DND-41 (cell line): Measurements from ENCODE around the gene RUVBL1.

Experiments
- ATAC-seq: fragments of 200-7000 bp; cut with Tn5 transposase; 3 replicates; pipeline ENCODE4 v1.9.1; 2021; ENCODE audit warnings: low read depth; ENCODE audit not compliant: insufficient read depth
- DNase-seq: peaks from one replicate; pipeline ENCODE4 v3.0.0-alpha.2; 2020
- H2AFZ ChIP-seq: 2 replicates; pipeline ENCODE4 v1.6.0; 2012; ENCODE audit warnings: low read depth, low read length
- H3K27ac ChIP-seq: 2 replicates; pipeline ENCODE4 v1.5.1; 2012; ENCODE audit warnings: low read length, inconsistent platforms
- H3K27me3 ChIP-seq: fragments of 200-600 bp; sonication (generic); 2 replicates; pipeline ENCODE4 v1.6.0; 2012; ENCODE audit warnings: low read length, mild to moderate bottlenecking, inconsistent platforms; ENCODE audit not compliant: insufficient read depth, poor library complexity
- H3K36me3 ChIP-seq: 2 replicates; pipeline ENCODE4 v1.5.1; 2012; ENCODE audit warnings: low read length, inconsistent platforms; ENCODE audit not compliant: insufficient read depth
- H3K4me1 ChIP-seq: 2 replicates; pipeline ENCODE4 v1.5.1; 2012; ENCODE audit warnings: mild to moderate bottlenecking, low read length; ENCODE audit not compliant: insufficient read depth
- H3K4me2 ChIP-seq: 2 replicates; pipeline ENCODE4 v1.6.0; 2012; ENCODE audit warnings: mild to moderate bottlenecking, moderate library complexity, low read length, inconsistent platforms; ENCODE audit not compliant: insufficient read depth
- H3K4me3 ChIP-seq, 2 experiments: fragments of 200-600 bp in 1 of 2; shearing (Covaris generic) in 1 of 2; 2 replicates each; pipeline ENCODE4 v1.5.1; 2012 to 2016; ENCODE audit warnings: inconsistent platforms in 2 of 2, low read length in 2 of 2, mild to moderate bottlenecking in 2 of 2, low read depth in 1 of 2, moderate library complexity in 1 of 2
- H3K79me2 ChIP-seq: 2 replicates; pipeline ENCODE4 v1.6.0; 2012; ENCODE audit warnings: low read length, inconsistent platforms; ENCODE audit not compliant: insufficient read depth
- H3K9ac ChIP-seq: 2 replicates; pipeline ENCODE4 v1.6.0; 2012; ENCODE audit warnings: low read depth, mild to moderate bottlenecking, inconsistent platforms, low read length, moderate library complexity
- H3K9me3 ChIP-seq: 2 replicates; pipeline ENCODE4 v1.5.1; 2012; ENCODE audit warnings: low read length, moderate library complexity, mild to moderate bottlenecking, inconsistent platforms; ENCODE audit not compliant: insufficient read depth, severe bottlenecking
- H4K20me1 ChIP-seq: 2 replicates; pipeline ENCODE4 v1.6.0; 2012; ENCODE audit warnings: low read length; ENCODE audit not compliant: insufficient read depth
- EZH2 ChIP-seq: IDR thresholded peaks from 3 replicates; pipeline ENCODE4 v1.6.1; 2012; ENCODE audit warnings: borderline replicate concordance, low read depth, mild to moderate bottlenecking, moderate library complexity, low read length, inconsistent platforms; ENCODE audit not compliant: severe bottlenecking
- TF ChIP-seq, protein P1 (sequence below): IDR thresholded peaks from 2 replicates; pipeline ENCODE4 v1.5.1; 2012; ENCODE audit warnings: borderline replicate concordance, low read length, moderate library complexity, mild to moderate bottlenecking; ENCODE audit not compliant: poor library complexity, severe bottlenecking; ENCODE audit errors: extremely low read depth

Gene RUVBL1

DNA sequence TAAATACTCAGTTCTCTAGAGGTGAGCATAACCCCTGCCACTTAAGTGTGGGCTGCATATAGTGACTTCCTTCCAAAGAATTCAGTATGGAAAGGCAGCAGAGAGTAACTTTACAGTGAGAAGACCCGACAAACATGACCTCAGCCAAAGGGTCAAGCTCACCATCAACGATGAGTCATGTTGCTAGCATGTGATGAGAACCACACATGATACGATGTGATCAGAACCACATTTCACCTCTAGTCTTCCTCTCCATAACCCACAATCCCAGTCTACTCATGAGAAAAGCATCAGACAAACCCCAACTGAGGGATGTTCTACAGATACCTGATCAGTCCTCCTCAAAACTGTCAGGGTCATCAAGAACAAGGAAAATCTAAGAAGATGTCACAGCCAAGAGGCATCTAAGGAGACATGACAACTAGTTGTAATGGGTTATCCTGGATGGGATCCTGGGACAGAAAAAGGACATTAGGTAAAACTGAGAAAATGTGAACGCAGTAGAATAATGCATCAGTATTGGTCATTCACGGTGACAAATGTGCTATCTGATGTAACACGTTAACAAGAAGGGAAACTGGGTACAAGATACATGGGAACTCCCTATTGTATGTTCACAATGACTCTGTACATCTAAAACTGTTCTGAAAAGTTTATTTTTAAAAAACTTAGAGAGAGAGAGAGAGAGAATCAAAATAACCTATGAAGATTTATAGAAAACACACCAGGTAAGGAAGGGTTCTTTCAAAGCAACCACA, 43.1 kb downstream of the RUVBL1 start:
- no peak overlapping the region for H3K27ac ChIP-seq
- H3K36me3 ChIP-seq: peaks cover 95% of the 10 kb centered on the region
- no peak overlapping the region for H3K4me3 ChIP-seq
- no peaks in the 10 kb centered on the region for H3K4me1 ChIP-seq
- no peaks in the 10 kb centered on the region for H3K27me3 ChIP-seq
- no peak for TF ChIP-seq EZH2
- TF ChIP-seq, protein P1, sequence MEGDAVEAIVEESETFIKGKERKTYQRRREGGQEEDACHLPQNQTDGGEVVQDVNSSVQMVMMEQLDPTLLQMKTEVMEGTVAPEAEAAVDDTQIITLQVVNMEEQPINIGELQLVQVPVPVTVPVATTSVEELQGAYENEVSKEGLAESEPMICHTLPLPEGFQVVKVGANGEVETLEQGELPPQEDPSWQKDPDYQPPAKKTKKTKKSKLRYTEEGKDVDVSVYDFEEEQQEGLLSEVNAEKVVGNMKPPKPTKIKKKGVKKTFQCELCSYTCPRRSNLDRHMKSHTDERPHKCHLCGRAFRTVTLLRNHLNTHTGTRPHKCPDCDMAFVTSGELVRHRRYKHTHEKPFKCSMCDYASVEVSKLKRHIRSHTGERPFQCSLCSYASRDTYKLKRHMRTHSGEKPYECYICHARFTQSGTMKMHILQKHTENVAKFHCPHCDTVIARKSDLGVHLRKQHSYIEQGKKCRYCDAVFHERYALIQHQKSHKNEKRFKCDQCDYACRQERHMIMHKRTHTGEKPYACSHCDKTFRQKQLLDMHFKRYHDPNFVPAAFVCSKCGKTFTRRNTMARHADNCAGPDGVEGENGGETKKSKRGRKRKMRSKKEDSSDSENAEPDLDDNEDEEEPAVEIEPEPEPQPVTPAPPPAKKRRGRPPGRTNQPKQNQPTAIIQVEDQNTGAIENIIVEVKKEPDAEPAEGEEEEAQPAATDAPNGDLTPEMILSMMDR: no peak
- DNase-seq (no peak), ATAC-seq (no peak)
- H3K9ac ChIP-seq: no peak overlapping the region
- no peak overlapping the region for H2AFZ ChIP-seq
- H3K4me2 ChIP-seq: no peak overlapping the region
- H3K79me2 ChIP-seq: peaks cover 8% of the 10 kb centered on the region; the same call in 1 of the 2 replicates
- H4K20me1 ChIP-seq: peaks cover 36% of the 10 kb centered on the region
- no peaks in the 10 kb centered on the region for H3K9me3 ChIP-seq

DNA sequence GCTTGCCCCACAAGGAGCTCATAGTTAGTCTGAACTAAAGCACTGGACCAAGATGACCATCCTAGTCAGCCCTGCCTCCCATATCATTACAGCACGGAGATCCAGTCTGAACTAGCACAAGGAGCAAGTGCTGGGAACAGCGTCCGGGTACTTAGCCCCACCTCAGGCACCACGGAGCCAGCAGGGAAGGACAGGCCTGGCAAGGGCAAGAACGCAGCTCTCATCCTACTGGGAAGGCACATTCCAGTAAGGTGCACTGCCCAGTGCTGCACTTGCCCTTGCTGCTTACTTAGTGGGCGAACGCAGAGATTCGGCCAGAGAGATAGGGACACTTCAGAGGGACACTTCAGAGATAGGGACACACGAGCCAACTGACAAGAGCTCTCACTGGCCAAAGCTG, 43.8 kb downstream of the RUVBL1 start:
- Histone ChIP-seq H3K27ac (no peak overlapping the region), H3K4me1 (no peaks in the 10 kb centered on the region)

DNA sequence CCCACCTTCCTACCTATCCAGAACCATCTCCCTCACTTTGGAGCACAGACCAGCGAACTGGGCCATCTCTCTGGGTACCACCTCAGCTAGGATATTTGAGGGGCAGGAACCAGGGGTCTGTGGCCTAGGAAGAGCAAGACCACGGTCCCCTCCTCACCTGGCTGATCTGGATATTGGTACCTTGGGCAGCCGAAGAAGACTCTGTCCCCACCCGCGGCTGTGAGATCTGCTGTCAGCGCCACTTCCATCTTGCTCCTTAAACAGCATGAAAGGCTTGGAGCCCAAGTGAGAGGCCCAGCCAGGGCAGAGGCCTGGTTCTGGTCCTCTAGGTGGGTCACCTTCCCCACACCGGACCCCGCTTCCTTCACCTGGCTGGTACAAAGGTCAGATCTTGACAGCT, 44.7 kb downstream of the RUVBL1 start:
- Histone ChIP-seq H3K9ac (no peak overlapping the region), H3K4me1 (no peaks in the 10 kb centered on the region), H3K4me3 (no peak overlapping the region), H3K36me3 (peaks cover 94% of the 10 kb centered on the region), H4K20me1 (peaks cover 41% of the 10 kb centered on the region), H3K9me3 (no peaks in the 10 kb centered on the region), H3K27ac (no peak overlapping the region), H3K27me3 (no peaks in the 10 kb centered on the region), H2AFZ (no peak overlapping the region), H3K4me2 (no peak overlapping the region), H3K79me2 (peaks cover 10% of the 10 kb centered on the region; the same call in 1 of the 2 replicates)
- ATAC-seq (no peak), DNase-seq (no peak)
- no peak for TF ChIP-seq EZH2
- TF ChIP-seq, protein P1: no peak

More for the DNA sequence above, 43.8 kb downstream of the RUVBL1 start:
- Histone ChIP-seq H3K4me3 (no peak overlapping the region), H2AFZ (no peak overlapping the region), H3K4me2 (no peak overlapping the region), H3K36me3 (peaks cover 95% of the 10 kb centered on the region), H3K9me3 (no peaks in the 10 kb centered on the region), H3K79me2 (peaks cover 10% of the 10 kb centered on the region; the same call in 1 of the 2 replicates), H4K20me1 (peaks cover 40% of the 10 kb centered on the region), H3K9ac (no peak overlapping the region), H3K27me3 (no peaks in the 10 kb centered on the region)
- DNase-seq (no peak), ATAC-seq (no peak)
- TF ChIP-seq, protein P1: no peak
- no peak for TF ChIP-seq EZH2
